Epithelial cell of esophagus (primary cell): ENCODE results near the gene MROH2B.

Source experiments
- DNase-seq: peaks from one replicate; pipeline ENCODE4 v3.0.0; 2010; ENCODE audit warnings: low read depth
- H3K4me3 ChIP-seq: 2 replicates; pipeline ENCODE4 v1.5.1; 2011; ENCODE audit warnings: mild to moderate bottlenecking, low read length, control low read depth
- TF ChIP-seq, protein P1 (sequence below): IDR thresholded peaks from 2 replicates; pipeline ENCODE4 v1.5.1; 2011; ENCODE audit warnings: low read depth, mild to moderate bottlenecking, low read length, control low read depth, inconsistent platforms; ENCODE audit not compliant: insufficient read depth; ENCODE audit errors: missing control alignments

The MROH2B gene

GRCh38 chr5:40987349-40987748, 83.8 kb downstream of the MROH2B start:
- DNase-seq = no peak
- TF ChIP-seq, protein P1, sequence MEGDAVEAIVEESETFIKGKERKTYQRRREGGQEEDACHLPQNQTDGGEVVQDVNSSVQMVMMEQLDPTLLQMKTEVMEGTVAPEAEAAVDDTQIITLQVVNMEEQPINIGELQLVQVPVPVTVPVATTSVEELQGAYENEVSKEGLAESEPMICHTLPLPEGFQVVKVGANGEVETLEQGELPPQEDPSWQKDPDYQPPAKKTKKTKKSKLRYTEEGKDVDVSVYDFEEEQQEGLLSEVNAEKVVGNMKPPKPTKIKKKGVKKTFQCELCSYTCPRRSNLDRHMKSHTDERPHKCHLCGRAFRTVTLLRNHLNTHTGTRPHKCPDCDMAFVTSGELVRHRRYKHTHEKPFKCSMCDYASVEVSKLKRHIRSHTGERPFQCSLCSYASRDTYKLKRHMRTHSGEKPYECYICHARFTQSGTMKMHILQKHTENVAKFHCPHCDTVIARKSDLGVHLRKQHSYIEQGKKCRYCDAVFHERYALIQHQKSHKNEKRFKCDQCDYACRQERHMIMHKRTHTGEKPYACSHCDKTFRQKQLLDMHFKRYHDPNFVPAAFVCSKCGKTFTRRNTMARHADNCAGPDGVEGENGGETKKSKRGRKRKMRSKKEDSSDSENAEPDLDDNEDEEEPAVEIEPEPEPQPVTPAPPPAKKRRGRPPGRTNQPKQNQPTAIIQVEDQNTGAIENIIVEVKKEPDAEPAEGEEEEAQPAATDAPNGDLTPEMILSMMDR = no peak
- H3K4me3 ChIP-seq = no peak overlapping the region

GRCh38 chr5:40986666-40987065, 84.5 kb downstream of the MROH2B start:
- peak; percentile 57 for DNase-seq
- TF ChIP-seq, protein P1 = no peak
- H3K4me3 ChIP-seq = no peak overlapping the region

DNA sequence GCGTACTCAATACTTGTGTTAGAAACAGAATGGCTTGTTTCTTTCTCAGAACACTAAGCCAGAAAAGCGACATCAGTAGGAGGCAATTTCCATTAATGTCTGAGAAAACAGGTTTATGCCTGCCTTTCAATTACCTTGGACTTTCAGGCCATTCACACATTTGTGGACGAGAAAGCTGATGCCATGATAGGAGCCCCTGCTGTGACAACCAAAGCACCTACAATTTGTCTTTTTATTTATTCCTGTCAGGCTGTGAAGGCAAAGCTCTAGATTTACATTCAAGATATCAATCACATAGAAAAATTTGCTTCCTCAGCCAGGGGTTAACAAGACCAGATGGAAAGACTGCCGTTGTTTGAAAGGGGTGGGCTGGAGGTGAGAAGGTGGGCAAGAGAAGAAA, 85.6 kb downstream of the MROH2B start:
- no peak for DNase-seq
- TF ChIP-seq, protein P1 = no peak
- H3K4me3 ChIP-seq = no peak overlapping the region

DNA sequence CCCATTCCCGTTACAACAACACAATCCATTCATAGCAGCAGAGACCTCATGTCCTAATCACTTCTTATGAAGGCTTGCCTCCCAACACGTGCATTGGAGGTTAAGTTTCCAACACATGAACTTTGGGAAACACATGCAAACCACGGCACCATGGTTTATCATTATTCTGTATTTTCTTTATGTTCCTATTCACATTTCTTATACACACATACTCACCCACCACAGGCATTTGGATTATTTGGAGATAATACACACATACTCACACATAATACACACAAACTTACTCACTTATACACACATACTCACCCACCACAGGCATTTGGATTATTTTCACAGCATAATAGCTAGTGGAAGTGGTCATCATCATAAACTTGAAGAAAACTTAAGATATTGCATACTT, 86.3 kb downstream of the MROH2B start:
- peak; percentile 55 for DNase-seq
- no peak overlapping the region for H3K4me3 ChIP-seq
- TF ChIP-seq, protein P1 = no peak

GRCh38 chr5:40983781-40984180, 87.4 kb downstream of the MROH2B start:
- peak; percentile 89 for DNase-seq
- no peak overlapping the region for H3K4me3 ChIP-seq
- TF ChIP-seq, protein P1 = no peak

- H3K4me3 ChIP-seq = no peak overlapping the region
- TF ChIP-seq, protein P1 = no peak
- DNase-seq = no peak
Observed at GRCh38 chr5:40981420-40981819, 89.7 kb downstream of the MROH2B start.

- DNase-seq = no peak
- TF ChIP-seq, protein P1 = no peak
- no peak overlapping the region for H3K4me3 ChIP-seq
Observed at GRCh38 chr5:40976836-40977235, 94.3 kb downstream of the MROH2B start.
